ENCODE results near the gene COL23A1. TPM values are rescaled to one million over a fixed set of nuclear protein-coding genes. Genes with fewer than 3 reads are reported as not detected.

COL23A1 gene
- total RNA-seq, 1 experiment from 2014 or later, result not detected

DNA sequence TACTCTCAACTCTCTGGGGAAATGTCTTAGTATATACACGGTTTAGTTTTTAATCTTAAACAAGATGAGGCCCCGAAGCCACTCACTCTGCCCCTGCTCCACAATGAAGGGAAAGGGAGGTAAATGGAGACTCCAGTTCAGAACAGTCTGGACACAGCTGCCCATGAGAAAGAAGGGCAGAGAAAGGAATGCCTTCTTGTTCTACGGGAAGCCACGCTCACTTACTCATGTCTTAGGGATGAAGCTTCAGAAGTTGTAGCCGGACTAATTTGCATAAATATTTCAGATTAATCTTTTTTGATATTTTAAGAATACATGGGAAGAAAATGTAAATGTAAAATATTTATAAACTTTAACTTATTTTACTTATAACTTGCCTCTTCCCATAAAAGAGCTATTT lies 94.0 kb downstream of the COL23A1 start:
- Histone ChIP-seq H4K20me1 (ENCODE audit: low read length) (no peaks in the 10 kb centered on the region), H3K27me3 (ENCODE audit: low read length) (peaks cover 34% of the 10 kb centered on the region), H3K9me3 (ENCODE audit: low read length) (no peaks in the 10 kb centered on the region), H3K9me2 (replicated peaks; ENCODE audit: low read length) (no peaks in the 10 kb centered on the region), H2AFZ (ENCODE audit: low read length) (no peak overlapping the region), H3K9ac (ENCODE audit: low read length) (no peak overlapping the region), H3K79me2 (ENCODE audit: low read length) (no peaks in the 10 kb centered on the region), H3F3A (ENCODE audit: low read length, unreplicated experiment) (no peaks in the 10 kb centered on the region), H3K27ac (ENCODE audit: low read length) (no peak overlapping the region), H3K4me1 (ENCODE audit: insufficient read depth, low read length) (no peaks in the 10 kb centered on the region), H3K4me2 (ENCODE audit: low read length) (no peak overlapping the region), H3K36me3 (ENCODE audit: low read depth, low read length) (no peaks in the 10 kb centered on the region), H3K4me3 (ENCODE audit: low read length) (no peak overlapping the region)
- ChIA-PET CTCF (no interaction called here), POLR2A (ENCODE audit: unreplicated experiment) (no interaction called here)
- DNase-seq (no peak), ATAC-seq (no peak)
- intact Hi-C loops (cut with micrococcal nuclease), result no loop called here
- BruUV-seq (replicated peaks), result no TSS peak
- TF ChIP-seq, protein P1, sequence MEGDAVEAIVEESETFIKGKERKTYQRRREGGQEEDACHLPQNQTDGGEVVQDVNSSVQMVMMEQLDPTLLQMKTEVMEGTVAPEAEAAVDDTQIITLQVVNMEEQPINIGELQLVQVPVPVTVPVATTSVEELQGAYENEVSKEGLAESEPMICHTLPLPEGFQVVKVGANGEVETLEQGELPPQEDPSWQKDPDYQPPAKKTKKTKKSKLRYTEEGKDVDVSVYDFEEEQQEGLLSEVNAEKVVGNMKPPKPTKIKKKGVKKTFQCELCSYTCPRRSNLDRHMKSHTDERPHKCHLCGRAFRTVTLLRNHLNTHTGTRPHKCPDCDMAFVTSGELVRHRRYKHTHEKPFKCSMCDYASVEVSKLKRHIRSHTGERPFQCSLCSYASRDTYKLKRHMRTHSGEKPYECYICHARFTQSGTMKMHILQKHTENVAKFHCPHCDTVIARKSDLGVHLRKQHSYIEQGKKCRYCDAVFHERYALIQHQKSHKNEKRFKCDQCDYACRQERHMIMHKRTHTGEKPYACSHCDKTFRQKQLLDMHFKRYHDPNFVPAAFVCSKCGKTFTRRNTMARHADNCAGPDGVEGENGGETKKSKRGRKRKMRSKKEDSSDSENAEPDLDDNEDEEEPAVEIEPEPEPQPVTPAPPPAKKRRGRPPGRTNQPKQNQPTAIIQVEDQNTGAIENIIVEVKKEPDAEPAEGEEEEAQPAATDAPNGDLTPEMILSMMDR (conservative IDR thresholded peaks at IDR 0.05; ENCODE audit: low read depth, low read length), result no peak
- no peak for TF ChIP-seq EZH2 (IDR thresholded peaks at IDR 0.05; ENCODE audit: low read length, unreplicated experiment)
- TF ChIP-seq EZH2phosphoT487 (IDR thresholded peaks at IDR 0.05; ENCODE audit: borderline replicate concordance, low read length), result no peak

DNA sequence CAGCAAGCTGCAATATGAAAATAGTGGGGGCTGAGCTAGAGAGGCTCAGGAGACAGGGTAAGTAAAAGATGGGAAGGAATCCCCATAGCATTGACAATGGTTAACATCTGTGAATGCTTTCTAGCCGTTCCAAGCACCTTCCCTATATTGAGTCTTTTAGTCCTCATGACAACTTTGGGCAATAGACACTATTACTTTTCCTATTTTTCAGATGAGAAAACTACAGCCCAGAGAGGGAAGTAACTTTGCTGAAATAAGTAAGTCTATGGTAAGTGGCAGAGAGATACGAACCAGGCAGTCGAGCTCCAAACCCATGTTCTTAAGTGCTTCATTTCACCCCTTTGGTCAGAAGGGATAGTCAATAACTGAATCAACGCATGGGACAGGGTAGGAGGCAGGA lies 94.5 kb downstream of the COL23A1 start:
- intact Hi-C loops (cut with micrococcal nuclease), result no loop called here
- Histone ChIP-seq H3K4me3 (ENCODE audit: low read length) (no peak overlapping the region), H4K20me1 (ENCODE audit: low read length) (no peaks in the 10 kb centered on the region), H3K9me3 (ENCODE audit: low read length) (no peaks in the 10 kb centered on the region), H3K36me3 (ENCODE audit: low read depth, low read length) (no peaks in the 10 kb centered on the region), H3K79me2 (ENCODE audit: low read length) (no peaks in the 10 kb centered on the region), H2AFZ (ENCODE audit: low read length) (no peak overlapping the region), H3K4me1 (ENCODE audit: insufficient read depth, low read length) (no peaks in the 10 kb centered on the region), H3K27me3 (ENCODE audit: low read length) (peaks cover 38% of the 10 kb centered on the region), H3K27ac (ENCODE audit: low read length) (no peak overlapping the region), H3K4me2 (ENCODE audit: low read length) (no peak overlapping the region), H3F3A (ENCODE audit: low read length, unreplicated experiment) (no peaks in the 10 kb centered on the region), H3K9me2 (replicated peaks; ENCODE audit: low read length) (no peaks in the 10 kb centered on the region), H3K9ac (ENCODE audit: low read length) (no peak overlapping the region)
- POLR2A ChIA-PET (ENCODE audit: unreplicated experiment), result no interaction called here
- CTCF ChIA-PET, result no interaction called here
- BruUV-seq (replicated peaks), result no TSS peak
- ATAC-seq (no peak), DNase-seq (no peak)
- TF ChIP-seq, protein P1 (conservative IDR thresholded peaks at IDR 0.05; ENCODE audit: low read depth, low read length), result no peak
- TF ChIP-seq EZH2 (IDR thresholded peaks at IDR 0.05; ENCODE audit: low read length, unreplicated experiment) (no peak), EZH2phosphoT487 (IDR thresholded peaks at IDR 0.05; ENCODE audit: borderline replicate concordance, low read length) (no peak)

DNA sequence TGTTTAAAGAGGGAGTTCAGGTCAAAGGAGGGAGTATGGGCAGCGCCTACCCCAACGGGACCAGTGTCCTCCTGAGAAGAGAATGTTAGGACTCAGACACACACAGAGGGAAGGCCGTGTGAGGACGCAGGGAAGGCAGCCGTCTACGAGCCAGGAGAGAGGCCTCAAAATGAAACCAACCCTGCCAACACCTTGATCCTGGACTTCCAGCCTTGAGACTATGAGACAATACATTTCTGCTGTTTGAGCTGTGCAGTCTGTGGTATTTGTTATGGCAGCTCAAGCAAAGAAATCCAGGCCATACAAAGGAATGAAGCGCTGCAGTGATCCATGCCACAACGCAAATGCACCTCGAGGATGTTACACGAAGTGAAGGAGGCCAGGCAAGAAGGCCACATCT lies 97.9 kb downstream of the COL23A1 start:
- Histone ChIP-seq H3K9me2 (replicated peaks; ENCODE audit: low read length) (no peaks in the 10 kb centered on the region), H3K9me3 (ENCODE audit: low read length) (no peaks in the 10 kb centered on the region), H2AFZ (ENCODE audit: low read length) (no peak overlapping the region), H3K27me3 (ENCODE audit: low read length) (peaks cover 67% of the 10 kb centered on the region), H3K4me2 (ENCODE audit: low read length) (no peak overlapping the region), H3K79me2 (ENCODE audit: low read length) (no peaks in the 10 kb centered on the region), H3K9ac (ENCODE audit: low read length) (no peak overlapping the region), H3F3A (ENCODE audit: low read length, unreplicated experiment) (no peaks in the 10 kb centered on the region), H4K20me1 (ENCODE audit: low read length) (no peaks in the 10 kb centered on the region), H3K27ac (ENCODE audit: low read length) (no peak overlapping the region), H3K4me3 (ENCODE audit: low read length) (no peak overlapping the region), H3K36me3 (ENCODE audit: low read depth, low read length) (no peaks in the 10 kb centered on the region), H3K4me1 (ENCODE audit: insufficient read depth, low read length) (no peaks in the 10 kb centered on the region)
- DNase-seq, result no peak
- intact Hi-C loops (cut with micrococcal nuclease), result no loop called here
- BruUV-seq (replicated peaks), result no TSS peak
- CTCF ChIA-PET, result no interaction called here
- TF ChIP-seq EZH2phosphoT487 (IDR thresholded peaks at IDR 0.05; ENCODE audit: borderline replicate concordance, low read length) (no peak), EZH2 (IDR thresholded peaks at IDR 0.05; ENCODE audit: low read length, unreplicated experiment) (no peak)
- TF ChIP-seq, protein P1 (conservative IDR thresholded peaks at IDR 0.05; ENCODE audit: low read depth, low read length), result no peak
- POLR2A ChIA-PET (ENCODE audit: unreplicated experiment), result no interaction called here
- no peak for ATAC-seq

Measured in PC-3 (cell line).